Fibroblast of lung (primary cell): ENCODE measurements around the gene EMX2.

Source experiments
- CTCF ChIP-seq, 2 donors: IDR thresholded peaks in 1 of 2; conservative IDR thresholded peaks in 1 of 2; 1 replicate in 1 of 2; 2 replicates in 1 of 2; pipeline ENCODE4 v1.5.1; 2011 to 2012; ENCODE audit warnings: low read length in 2 of 2, control low read depth in 1 of 2, inconsistent platforms in 1 of 2, low read depth in 1 of 2, mild to moderate bottlenecking in 1 of 2
- EZH2 ChIP-seq: IDR thresholded peaks from 2 replicates; pipeline ENCODE4 v1.5.1; 2012; ENCODE audit warnings: low read length, control low read depth, mild to moderate bottlenecking; ENCODE audit errors: missing control alignments

GRCh38 chr10:117499248-117500105 lies 43.1 kb upstream of the EMX2 start:
- TF ChIP-seq CTCF (conservative IDR thresholded peaks at IDR 0.05 in 1 of 2, IDR thresholded peaks at IDR 0.05 in 1 of 2; ENCODE audit: low read depth in 1 of 2, low read length in 2 of 2) (no peak), EZH2 (no peak)
